DND-41 (cell line): ENCODE data around the gene UCKL1.

Source experiments
- EZH2 ChIP-seq: IDR thresholded peaks from 3 replicates; pipeline ENCODE4 v1.6.1; 2012; ENCODE audit warnings: borderline replicate concordance, low read depth, mild to moderate bottlenecking, moderate library complexity, low read length, inconsistent platforms; ENCODE audit not compliant: severe bottlenecking
- TF ChIP-seq, protein P1 (sequence below): IDR thresholded peaks from 2 replicates; pipeline ENCODE4 v1.5.1; 2012; ENCODE audit warnings: borderline replicate concordance, low read length, moderate library complexity, mild to moderate bottlenecking; ENCODE audit not compliant: poor library complexity, severe bottlenecking; ENCODE audit errors: extremely low read depth

GRCh38 chr20:63941282-63942081, 14.7 kb downstream of the UCKL1 start:
- no peak for TF ChIP-seq EZH2
- TF ChIP-seq, protein P1, sequence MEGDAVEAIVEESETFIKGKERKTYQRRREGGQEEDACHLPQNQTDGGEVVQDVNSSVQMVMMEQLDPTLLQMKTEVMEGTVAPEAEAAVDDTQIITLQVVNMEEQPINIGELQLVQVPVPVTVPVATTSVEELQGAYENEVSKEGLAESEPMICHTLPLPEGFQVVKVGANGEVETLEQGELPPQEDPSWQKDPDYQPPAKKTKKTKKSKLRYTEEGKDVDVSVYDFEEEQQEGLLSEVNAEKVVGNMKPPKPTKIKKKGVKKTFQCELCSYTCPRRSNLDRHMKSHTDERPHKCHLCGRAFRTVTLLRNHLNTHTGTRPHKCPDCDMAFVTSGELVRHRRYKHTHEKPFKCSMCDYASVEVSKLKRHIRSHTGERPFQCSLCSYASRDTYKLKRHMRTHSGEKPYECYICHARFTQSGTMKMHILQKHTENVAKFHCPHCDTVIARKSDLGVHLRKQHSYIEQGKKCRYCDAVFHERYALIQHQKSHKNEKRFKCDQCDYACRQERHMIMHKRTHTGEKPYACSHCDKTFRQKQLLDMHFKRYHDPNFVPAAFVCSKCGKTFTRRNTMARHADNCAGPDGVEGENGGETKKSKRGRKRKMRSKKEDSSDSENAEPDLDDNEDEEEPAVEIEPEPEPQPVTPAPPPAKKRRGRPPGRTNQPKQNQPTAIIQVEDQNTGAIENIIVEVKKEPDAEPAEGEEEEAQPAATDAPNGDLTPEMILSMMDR, result no peak
